Measurements from ENCODE around the gene MYL5. TPM values are rescaled to one million over a fixed set of nuclear protein-coding genes. Genes with fewer than 3 reads are reported as not detected.

The MYL5 gene
- total RNA-seq, 4 donors from 2014 or later: 20.3 to 199 (median 33.4) TPM

Other genes with a start within 250 kb of the MYL5 start
- gene ZNF721, start 175.4 kb upstream of the MYL5 start, total RNA-seq: 10 to 100 TPM; 20.6 to 46.0 (median 38.4) TPM
- gene PIGG, start 175.3 kb upstream of the MYL5 start, total RNA-seq: 100 to 1,000 TPM in 1 of 4 donors, 10 to 100 TPM in 3; 46.6 to 202 (median 72.5) TPM
- gene TMEM271, start 98.2 kb upstream of the MYL5 start, total RNA-seq: not detected
- 1 to 10 TPM in 1 of 4 donors, under 1 TPM in 2, not detected in 1; 0.60 to 2.5 (median 0.95) TPM for gene PDE6B, start 49.0 kb upstream of the MYL5 start, total RNA-seq
- 100 to 1,000 TPM in 2 of 4 donors, 10 to 100 TPM in 1, not detected in 1; 52.0 to 152 (median 148) TPM for gene ATP5ME, start 266 bp upstream of the MYL5 start, total RNA-seq
- 10 to 100 TPM in 2 of 4 donors, 1 to 10 TPM in 2; 1.2 to 17.6 (median 9.2) TPM for gene SLC49A3, start 14.6 kb downstream of the MYL5 start, total RNA-seq
- 100 to 1,000 TPM in 2 of 4 donors, 10 to 100 TPM in 2; 56.5 to 256 (median 97.2) TPM for gene PCGF3, start 31.3 kb downstream of the MYL5 start, total RNA-seq
- gene CPLX1, start 151.6 kb downstream of the MYL5 start, total RNA-seq: 1 to 10 TPM in 1 of 4 donors, under 1 TPM in 2, not detected in 1; 0.32 to 3.7 (median 0.41) TPM